SK-N-SH treated with all-trans-retinoic acid at 6 μM for 48 hours (cell line): ENCODE results near the gene CYP3A5.
"Not testable (repeated sequence)": the region's sequence is repeated elsewhere in the genome, so short reads cannot be mapped to it uniquely, and the experiment has no call there.

ENCODE experiments used
- ARNTL ChIP-seq: fragments of 450-650 bp; formaldehyde crosslinking; IDR thresholded peaks from 2 replicates; pipeline ENCODE4 v1.5.0; 2020; ENCODE audit warnings: low read depth, mild to moderate bottlenecking, moderate library complexity, borderline replicate concordance
- ESRRG ChIP-seq: fragments of 250-450 bp; sonication (Bioruptor Pico); IDR thresholded peaks from 2 replicates; pipeline ENCODE4 v1.6.1; 2021; ENCODE audit warnings: mild to moderate bottlenecking
- ISL1 ChIP-seq: fragments of 250-450 bp; sonication (Bioruptor Pico); IDR thresholded peaks from 2 replicates; pipeline ENCODE4 v2.1.2; 2022; ENCODE audit warnings: mild to moderate bottlenecking, moderate library complexity
- SNAI2 ChIP-seq: fragments of 250-450 bp; sonication (Bioruptor Pico); IDR thresholded peaks from 2 replicates; pipeline ENCODE4 v1.5.0; 2020; ENCODE audit warnings: mild to moderate bottlenecking, moderate library complexity
- ZFP3 ChIP-seq: fragments of 250-450 bp; sonication (Bioruptor Pico); IDR thresholded peaks from 2 replicates; pipeline ENCODE4 v1.5.0; 2020; ENCODE audit warnings: mild to moderate bottlenecking, moderate library complexity
- ZFP30 ChIP-seq: fragments of 450-650 bp; formaldehyde crosslinking; IDR thresholded peaks from 2 replicates; pipeline ENCODE4 v1.5.0; 2022; ENCODE audit warnings: mild to moderate bottlenecking, moderate library complexity
- ZNF70 ChIP-seq: fragments of 450-650 bp; formaldehyde crosslinking; IDR thresholded peaks from 2 replicates; pipeline ENCODE4 v1.5.0; 2020; ENCODE audit warnings: mild to moderate bottlenecking, moderate library complexity

- not testable (repeated sequence) for TF ChIP-seq ARNTL (CRISPR knock-in tag); ZFP30 (CRISPR knock-in tag); SNAI2; ZFP3 (CRISPR knock-in tag); ISL1; ESRRG; ZNF70 (CRISPR knock-in tag)
These were observed 43.4 kb upstream of the CYP3A5 start for GRCh38 chr7:99723201-99723600.
